HG03064 (cell line): Measurements from ENCODE around the gene CD300H.

Source experiments
- ATAC-seq: cut with Tn5 transposase; IDR thresholded peaks from one replicate; pipeline ENCODE4 v1.9.1; 2021; ENCODE audit warnings: low read depth; ENCODE audit not compliant: unreplicated experiment

The CD300H gene

DNA sequence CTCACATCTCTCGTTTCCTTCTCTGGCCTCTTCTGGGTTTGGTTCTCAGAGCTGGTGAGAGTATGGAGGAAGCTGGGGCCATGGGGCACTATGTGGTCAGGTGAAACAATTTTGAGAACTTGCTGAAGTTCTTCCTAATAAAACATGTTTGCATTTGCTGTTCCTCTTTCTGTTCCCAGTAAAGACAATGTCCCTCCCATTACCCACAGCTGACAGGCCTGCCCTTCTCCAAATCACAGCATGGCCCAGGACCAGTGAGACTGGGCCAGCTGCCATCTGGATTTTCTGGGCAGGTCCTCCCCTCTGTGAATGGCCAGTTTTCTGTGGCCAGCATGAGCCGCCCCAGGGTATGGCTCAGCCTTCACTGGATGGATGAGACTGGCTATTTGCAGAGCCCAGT is at the start of gene CD300H:
Gene CD300H (minus strand): TSS at position 113 of the 400 bp plus-strand sequence.
- ATAC-seq = no peak

DNA sequence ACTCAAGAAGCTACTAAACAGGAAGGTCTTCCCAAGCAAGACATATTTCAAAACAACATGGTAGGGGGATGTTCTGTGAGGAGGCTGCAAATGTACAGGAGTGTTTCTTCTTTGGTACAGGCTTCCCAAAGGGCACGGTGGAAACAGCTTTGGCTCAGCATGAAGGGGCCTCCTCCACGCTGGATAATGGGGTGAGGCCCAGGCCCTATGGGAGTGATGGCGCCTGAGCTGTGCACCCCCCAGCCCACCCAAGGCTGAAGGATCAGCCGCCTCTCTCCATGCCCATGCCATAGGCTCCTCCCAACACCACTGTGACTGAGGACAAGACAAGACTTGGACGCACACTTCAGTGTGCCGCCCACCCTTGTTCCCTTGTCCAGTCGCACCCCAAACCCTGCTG is 49.4 kb upstream of the CD300H start:
- ATAC-seq = no peak

DNA sequence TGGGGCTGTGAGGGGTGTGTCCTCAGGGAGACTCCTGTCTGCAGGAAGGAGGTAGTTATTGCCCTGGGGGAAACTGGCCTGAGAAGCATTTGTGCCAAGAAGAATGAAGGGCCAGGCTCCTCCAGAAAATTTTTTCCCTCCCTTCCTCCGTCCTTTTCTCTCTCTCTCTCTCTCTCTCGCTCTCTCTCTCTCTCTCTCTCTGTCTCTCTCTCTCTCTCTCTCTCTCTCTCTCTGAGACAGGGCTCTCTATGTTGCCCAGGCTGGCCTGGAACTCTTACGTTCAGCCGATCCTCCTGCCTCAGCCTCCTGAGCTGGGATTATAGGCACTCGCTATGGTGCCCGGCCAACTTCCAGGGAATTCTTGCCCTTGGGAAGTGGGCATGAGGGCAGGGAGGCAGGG is 44.7 kb upstream of the CD300H start:
- ATAC-seq = no peak

DNA sequence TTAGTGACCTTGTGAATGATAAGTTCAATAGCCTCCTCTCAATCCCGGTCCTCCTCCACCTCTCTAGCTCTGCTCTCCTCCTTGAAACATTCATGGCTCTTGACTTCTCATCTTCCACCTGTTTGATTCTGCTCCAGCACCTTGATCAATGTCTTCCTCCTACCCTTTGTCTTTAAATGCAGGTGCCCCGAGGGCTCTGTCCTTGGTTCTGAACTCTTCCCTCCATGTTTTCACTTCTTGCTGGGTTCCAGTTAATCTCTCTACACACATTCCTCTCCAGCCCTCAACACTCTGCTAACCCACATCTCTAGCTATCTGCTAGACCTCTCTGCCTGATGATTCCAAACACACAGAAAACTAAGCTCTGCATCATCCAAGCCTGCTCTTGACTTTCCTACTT is 42.8 kb upstream of the CD300H start:
- ATAC-seq = no peak

DNA sequence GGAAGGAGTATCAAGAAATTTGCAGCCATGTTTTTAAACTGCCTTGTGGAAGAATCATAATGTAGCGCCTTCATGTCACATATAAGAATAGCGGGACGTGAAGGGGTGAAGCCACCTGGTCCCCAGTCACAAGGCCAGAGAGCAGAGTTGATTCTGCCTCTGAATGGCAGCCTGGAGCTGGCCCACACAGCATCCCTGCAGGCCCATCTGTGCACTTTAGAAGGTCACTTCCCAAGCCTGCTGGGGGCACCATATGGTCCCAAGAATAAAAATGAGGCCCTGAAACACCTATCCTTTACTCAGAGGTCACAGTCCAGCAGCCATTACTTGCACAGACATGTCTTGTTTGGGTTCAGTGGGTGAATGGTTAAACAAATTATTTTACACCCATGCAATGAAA is 41.2 kb upstream of the CD300H start:
- no peak for ATAC-seq

DNA sequence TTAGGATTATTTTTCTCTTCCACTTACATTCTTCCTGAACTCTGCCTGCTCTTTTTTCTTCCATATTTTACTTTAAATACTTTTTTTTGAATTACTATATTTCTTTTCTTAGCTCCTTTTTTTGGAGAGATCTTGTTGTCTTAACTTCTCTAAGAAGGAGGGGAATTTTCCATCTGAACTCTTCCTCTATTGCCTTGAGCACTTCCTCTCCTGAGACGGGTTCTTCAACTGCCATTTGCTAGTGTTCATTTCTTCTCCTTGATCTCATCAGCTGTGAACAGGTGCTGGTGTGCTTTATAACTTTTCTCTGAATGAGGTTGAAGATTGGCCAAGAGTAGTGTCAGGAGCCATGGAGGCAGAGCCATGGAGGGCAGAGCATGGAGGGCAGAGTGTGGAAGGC is 39.9 kb upstream of the CD300H start:
- no peak for ATAC-seq

DNA sequence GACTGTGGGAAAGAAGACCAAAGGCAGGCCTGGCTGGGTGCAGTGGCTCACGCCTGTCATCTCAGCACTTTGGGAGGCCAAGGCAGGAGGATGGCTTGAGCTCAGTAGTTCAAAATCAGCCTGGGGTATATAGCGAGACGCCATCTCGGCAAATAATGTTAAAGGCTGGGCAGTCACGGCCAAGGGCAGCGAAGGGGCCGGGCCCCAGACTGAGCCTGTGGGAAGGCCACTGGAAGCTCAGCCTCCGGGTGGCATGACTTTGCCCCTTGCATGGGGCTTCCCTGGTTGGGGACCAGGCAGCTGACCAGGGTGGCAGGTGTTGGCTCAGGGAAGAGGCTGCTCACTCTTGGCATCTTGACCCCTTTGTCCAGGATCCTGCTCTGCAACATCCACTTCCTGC is 38.7 kb upstream of the CD300H start:
- ATAC-seq = no peak

DNA sequence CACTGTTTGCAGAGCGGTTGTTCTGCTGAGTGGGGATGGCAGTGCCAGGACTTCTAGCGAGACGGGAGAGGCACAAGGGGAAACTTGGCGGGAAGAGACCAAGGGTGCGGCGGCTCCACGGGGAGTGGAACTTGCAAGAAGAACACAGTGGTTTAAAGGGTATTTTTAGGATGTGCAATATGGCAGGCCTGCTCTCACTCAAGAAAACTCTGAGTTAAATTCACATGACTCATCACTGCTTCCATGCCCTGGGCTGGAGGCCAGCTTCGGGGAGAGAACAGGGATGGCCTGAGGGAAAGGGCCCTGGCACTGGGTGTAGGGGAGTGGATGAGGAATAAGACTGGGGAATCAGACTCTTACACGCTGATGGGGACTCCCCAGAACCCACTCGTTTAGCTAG is 38.1 kb upstream of the CD300H start:
- ATAC-seq = no peak

DNA sequence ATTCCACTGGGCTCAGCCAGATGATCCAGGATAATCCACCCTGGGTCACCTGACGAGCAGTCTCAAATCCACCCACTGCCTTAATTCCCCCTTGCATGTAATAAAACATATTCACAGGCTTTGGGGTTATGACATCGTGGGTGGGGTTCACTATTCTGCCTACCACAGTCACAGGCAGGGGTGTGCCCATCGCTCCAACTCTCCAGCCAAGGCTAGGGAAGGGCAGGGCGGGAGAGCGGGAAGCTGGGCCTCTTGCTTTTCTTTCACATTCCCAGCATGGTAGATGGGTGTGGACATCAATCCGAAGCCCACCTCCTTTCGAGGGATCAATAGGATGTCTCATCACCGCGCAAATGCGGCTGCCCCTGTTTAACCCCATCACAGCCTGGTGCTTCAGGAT is 37.5 kb upstream of the CD300H start:
- ATAC-seq = no peak

DNA sequence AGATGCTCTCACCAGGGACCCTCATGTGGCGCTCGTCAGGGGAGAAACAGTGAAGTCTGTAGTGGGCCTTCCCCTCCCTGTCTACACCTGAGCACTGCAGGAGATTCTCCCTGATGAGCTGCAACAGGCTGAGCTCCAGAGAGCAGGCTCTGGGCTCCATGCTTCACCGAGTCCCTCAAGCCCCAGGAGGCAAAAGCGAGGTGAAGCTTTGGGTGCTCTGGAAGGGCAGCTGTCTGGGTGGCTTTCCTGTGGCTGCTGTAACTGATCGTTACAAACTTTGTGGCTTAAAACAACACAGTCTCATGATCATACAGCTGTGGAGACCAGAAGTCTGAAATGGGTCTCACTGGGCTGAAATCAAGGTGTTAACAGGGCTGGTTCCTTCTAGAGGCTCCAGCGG is 36.9 kb upstream of the CD300H start:
- ATAC-seq = no peak

DNA sequence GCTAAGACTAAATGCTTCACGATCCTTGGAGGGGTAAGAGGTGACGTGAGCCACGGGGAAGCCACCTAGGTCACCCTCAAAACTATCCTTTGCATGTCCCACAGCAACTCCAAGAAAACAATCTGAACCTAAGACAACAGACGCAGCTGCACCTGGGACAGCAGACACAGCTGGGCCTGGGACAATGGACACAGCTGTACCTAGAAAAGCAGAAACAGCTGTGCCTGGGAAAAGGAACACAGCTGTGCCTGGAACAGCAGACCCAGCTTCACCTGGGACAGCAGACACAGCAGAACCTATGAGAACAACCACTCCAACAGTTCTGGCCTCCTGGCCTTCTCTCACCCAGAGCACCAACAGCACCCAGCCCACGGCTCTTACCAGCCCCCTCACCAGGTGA is 36.4 kb upstream of the CD300H start:
- no peak for ATAC-seq

DNA sequence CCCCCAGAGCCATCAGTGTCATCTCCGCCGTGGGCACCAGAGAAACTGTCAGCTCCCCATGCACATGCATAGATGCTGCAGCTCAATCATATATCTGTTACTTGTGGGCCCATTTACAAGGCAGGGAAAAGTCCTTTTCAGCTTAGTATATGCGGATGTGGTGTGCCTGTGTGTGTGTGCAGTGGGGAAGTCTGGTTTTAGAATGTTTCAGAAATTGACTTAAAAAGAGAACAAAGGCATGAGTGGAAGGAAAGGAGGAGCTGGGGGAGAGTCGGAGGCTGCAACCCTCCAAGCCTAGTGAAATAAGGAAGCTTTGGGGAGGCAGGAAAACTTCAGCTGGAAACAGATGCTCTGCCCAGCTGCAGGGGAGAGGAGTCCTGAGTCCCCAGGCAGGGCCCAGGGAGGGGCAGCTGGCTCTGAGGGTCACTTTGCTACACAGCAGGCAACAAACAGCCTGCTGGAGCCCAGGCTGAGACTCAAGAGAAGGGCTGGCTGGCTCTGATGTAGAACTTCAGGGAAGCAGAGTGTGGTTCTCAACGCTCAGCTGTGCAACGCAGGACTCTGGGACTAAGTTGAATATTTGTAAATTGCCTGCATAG is 35.8 kb upstream of the CD300H start:
- no peak for ATAC-seq

DNA sequence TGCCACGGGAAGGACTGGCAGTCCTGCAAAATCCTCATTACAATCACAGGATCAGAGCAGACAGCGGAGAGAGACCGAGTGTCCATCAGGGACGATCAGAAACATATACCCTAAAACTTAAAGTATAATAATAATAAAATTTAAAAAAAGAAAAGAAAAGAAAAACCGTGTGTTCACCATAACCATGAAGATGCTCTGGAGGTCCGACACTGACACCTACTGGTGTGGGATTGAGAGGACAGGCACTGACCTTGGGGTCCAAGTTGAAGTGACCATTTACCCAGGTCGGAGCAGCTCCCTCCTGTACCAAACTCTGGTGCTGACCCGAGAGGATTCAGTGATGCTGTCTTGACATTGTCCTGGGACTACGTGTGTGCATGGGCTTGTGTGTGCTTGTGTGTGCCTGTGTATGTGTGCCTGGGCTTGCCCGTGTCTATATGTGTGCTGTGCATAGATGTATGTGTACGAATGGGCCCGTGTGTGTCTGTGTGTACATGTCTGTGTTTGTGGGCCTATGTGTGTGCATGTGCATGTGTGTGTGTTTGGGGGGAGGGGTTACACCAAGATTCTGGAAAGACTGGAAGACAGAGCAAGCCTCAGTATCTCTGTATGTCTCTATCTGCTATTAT is 34.7 kb upstream of the CD300H start:
- no peak for ATAC-seq

DNA sequence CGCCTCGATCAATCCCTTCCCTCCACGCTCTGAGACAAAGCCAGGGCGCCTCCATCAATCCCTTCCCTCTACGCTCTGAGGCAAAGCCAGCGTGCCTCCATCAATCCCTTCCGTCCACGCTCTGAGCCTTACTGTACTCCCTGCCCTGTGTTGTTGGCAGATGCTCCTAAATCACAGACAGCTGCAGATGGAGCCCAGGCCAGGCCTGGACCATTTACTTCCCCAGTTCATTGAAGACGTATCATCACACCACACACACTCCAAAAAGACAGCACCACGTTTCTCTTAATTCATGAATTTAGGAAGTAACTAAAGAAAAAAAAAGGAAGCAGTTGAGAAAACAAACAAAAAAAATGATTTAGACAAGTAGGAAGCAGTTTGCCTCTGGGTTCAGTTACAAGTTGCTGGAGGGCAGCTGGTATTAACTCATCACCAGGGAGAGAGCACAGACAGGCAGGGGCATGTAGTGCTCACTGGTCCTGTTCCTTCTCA is 32.2 kb upstream of the CD300H start:
- no peak for ATAC-seq

DNA sequence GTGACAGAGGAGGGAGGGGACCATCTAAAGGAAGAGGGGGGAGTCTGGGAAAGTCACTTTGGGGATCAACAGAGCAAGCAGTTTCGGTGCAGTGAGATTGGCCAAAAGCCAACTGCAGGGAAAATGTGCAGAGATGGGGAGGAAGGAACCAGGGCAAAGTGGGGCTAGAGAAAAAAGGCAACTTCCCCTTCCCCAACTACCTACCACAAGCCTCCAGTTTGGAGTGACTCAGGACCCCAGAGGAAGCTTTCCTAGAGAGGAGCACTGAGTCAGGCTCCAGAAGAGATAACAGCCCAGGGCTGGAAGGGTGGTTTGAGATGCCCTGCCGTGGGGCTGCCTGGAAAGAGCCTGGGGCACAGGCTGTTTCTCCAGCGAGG is 31.7 kb upstream of the CD300H start:
- no peak for ATAC-seq

DNA sequence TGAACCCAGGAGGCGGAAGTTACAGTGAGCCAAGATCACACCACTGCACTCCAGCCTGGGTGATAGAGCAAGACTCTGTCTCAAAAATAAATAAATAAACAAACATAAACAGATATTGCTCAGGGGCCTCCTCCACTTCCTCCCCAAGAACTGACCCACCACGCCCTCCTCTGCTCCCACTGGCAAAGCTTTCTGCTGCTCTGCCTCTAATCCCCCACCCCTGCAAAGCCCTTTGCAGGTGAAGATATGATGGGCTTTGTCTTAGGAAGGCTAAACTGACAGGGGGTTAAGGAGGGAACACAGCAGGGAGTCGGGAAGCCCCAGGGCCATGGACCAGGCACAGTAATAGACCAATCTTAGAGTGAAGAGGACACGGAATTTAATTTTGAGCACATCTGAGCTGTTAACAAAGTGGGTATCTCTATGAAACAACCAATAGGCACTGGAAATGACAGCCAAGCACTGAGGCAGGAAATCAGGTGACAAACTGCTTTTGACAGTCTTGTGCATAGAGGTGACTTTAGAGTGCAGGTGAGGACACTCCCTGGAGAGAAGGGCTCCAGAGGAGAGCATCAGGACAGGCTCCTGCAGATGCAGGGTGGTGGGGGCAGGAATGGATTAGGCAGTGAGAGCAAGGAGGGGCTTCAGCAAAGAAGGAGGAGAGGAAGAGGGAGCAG is 31.2 kb upstream of the CD300H start:
- ATAC-seq = no peak

DNA sequence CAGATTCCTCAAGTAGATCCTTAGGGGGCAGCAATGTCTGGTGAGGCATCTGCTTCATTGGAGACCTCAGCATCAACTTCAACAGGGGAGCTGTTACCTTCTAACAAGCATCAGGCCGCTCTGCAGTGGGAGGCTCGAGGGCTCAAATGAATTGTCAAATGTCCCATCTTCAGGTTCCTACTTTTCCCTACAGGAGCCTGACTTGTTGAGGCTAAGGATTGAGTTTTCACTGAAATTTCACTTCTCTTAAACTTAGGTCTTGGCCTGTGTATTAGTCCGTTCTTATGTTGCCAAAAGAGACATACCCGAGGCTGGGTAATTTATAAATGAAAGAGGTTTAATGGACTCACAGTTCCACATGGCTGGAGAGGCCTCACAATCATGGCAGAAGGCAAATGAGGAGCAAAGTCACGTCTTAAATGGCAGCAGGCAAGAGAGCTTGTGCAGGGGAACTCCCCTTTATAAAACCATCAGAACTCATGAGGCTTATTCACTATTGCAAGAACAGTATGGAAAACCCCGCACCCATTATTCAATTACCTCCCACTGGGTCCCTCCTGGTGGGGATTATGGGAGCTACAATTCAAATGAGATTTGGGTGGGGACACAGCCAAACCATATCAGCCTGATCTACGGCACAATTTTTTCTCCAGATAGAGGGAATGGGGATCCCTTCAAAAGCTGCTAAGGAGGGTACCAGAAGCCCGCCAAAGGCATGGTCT is 29.9 kb upstream of the CD300H start:
- ATAC-seq = no peak

DNA sequence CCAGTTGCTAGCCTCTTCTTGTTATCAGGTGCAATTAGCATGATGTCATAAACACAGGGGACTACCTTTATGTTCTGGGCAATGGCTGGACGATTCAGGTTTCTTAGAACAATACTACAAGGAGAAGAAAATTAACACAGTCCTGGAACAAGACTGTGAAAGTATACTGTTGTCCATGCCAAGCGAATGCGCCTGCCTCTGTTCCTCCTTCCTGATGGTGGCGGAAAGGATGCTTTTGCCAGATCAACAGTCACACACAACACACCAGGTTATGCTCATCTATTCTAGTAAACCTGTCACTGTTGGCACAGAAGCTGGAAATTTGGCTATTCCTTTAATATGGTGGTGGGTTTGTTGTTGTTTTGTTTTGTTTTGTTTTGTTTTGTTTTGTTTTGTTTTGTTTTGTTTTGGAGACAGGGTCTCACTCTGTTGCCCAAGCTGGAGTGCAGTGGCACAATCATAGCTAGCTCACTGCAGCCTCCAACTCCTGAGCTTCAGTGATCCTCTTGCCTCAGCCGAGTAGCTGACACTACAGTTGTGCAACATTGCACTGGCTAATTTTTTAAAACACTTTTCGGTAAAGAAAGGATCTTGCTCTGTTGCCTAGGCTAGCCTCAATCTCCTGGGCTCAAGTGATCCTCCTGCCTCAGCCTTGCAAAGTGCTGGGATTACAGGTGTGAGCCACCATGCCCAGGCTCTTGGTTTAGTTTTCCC is 27.9 kb upstream of the CD300H start:
- no peak for ATAC-seq

DNA sequence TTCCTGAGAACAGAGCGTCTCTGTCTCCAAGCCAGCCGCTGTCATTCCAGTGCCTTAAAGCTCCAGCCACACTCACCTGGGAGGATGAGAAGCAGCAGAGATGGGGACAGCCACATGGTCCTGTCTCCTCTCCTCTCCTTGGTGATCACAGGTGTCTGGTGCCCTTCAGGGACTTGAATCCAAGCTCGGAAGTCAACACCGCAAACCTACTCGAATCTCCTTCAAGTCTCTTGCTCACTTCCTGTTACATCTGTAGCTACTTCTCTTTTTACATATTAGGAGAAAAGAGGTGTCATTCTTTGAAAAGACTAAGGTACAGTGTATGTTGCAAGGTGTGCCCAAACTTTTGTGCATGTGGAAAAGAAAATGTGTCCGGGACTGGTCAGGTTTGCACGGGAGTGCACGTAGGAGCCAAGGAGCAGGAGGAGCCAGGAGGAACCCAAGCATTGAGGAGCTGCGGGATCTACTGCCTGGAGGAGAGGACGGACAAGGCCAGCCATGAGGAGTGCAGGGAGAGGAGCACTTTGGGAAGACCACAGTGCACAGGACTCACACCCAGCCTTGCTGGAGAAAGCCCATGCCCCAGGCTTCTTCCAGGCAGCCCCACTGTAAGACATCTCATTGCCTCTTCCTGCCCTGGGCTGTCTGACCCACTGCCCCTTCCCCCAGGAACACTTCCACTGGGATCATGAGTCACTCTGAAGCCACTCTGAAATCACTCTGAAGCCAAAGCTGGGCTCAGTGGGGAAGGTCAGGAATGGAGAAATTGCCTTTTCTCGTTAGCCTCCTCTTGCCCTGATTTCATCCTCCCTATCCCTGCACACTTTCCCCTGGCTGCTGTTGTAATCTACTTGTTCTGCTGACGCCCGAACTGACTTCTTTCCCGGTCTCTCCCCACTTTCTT is 25.0 kb upstream of the CD300H start, which contains the start of gene CD300LD:
Gene CD300LD (minus strand): TSS at position 197 of the 904 bp plus-strand sequence. CDS start 81 bp downstream, at position 116.
- no peak for ATAC-seq

DNA sequence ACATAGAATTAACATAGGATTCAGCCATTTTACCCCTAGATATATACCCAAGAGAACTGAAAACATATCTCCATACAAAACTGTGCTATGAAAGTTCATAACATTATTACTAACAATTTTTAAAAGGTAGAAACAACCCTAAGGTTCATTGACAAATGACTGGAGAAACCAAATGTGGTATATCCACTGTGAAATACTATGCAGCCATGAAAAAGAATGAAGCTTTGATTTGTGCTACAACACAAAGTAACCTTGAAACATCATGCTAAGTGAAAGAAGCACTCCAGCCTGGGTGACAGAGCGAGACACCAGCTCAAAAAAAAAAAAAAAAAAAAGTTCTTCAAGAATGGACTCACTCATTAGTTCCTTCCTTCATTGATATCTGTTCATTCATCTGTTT is 24.2 kb upstream of the CD300H start:
- no peak for ATAC-seq
